NCI-H2107 (cell line): ENCODE results near the gene PROKR2.

Experiments
- DNase-seq: peaks from one replicate; lab custom pipeline; 2025; lab: John Stamatoyannopoulos, UW

PROKR2 gene

DNA sequence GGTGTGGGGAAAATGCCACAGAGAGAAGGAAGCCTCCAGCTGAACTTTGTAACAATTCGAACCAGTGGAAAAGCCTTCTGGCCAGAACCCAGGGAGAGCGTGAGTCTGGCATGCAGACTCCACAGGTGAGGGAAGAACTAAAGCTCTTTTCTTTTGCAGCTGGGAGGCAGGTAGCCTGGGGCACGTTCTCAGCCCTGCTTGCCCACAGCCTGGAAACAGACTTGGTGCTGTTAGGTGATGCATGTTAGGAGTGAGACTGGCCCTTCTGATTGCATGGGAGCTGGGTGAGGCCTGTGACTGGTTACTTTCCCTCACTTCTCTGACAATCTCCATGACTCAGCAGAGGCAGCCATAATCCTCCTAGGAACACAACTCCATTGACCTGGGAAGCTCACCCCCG lies 34.2 kb downstream of the PROKR2 start:
- DNase-seq, result no peak

DNA sequence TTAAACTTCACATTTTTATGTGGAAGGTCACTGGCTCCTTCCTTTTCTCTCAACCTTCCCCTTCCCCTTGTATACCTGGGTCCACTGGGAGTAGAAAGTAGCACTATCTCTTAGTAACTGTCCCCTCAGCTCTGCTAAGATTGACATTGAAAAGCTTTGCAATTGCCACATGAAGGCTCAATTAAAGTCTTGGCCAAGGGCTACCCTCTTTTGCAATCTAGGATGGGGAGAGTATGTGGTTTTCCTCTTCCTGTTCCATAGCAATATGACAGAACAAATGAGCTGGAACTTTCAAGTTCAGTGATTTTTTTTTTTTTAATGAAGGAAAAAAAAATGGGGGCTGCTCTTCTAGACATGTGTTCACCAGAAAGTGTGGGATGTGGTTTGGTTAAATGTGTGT lies 37.1 kb downstream of the PROKR2 start:
- no peak for DNase-seq

DNA sequence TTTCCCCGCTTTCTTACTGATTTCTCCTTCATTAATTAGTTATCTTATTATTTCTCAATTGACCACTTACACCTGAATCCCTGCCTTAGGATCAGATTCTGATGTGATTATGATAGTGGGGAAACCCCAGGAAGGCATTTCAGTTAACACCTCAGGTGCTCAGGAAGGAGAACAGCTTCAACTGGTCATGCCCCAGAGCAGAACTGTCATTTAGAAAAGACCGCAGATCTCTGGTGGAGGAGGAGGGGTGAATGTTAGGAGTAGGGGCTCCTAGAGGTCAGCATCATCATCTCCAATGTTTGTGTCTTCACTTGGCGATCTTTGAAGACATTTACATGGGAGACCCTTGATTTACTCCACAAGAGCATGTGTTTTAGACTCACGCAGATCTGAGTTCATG lies 44.5 kb downstream of the PROKR2 start:
- no peak for DNase-seq

DNA sequence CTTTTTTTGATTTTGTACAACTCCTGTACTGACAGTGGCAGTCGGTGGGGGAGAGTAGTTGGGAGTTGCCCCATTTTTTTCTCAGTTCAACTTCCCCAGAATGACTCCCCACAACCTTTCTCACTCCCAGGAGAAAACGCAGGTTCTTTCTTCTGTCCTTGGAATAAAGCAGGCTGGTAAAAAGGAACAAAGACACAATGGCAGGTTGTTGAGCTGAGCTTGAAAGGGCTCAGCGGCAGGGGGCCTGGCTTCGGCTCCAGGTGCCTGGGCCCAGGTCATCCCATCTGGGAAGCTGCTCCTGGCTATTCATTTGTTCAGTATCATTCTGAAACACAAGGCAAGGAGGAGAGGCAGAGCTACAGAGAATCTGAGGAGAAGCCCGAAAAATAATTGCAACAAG lies 46.2 kb downstream of the PROKR2 start:
- DNase-seq, result no peak

DNA sequence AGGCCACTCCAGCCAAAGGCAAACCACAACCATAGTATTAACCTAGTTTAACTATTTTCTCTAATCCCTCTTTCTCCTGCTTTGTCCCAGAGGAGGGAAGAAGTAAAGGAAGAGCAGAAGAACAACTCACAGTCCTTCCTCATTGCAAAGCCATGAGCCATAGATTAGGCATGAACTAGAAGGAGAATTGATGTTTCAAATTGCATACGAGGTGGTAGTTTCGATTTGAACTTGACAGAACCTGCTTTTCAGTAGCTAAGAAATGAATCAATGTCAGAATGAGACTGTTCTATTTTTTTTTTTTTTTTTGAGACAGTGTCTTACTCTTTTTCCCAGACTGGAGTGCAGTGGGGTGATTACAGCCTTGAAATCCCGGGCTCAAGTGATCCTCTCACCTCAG lies 48.3 kb downstream of the PROKR2 start:
- DNase-seq, result no peak

DNA sequence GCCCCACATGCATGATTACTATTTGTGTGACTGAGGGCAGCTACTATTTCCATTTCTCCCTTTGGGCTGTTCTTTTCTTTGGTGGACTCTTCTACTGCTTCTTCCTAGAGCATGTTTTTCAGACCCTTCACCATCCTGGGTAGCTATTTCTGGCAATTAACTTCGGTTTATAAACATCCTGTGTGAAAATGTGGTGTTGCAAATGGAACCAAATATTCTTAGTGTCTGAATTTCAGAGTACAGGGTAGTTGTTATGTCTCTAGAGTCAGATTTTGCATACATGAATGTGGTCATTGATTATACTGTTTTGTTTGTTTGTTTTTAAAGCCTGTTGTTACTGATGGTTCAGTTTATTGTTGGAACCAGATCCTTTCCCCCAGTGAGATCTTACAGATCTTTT lies 49.7 kb downstream of the PROKR2 start:
- DNase-seq, result no peak
